Nephron (organoid): ENCODE results near the gene MLST8.

Experiments
- H3K27ac Mint-ChIP-seq, 3 experiments: 2 replicates each; pipeline ENCODE4 v1.8.0; 2020; ENCODE audit warnings: mixed read lengths in 3 of 3, mild to moderate bottlenecking in 2 of 3, moderate library complexity in 1 of 3
- H3K27me3 Mint-ChIP-seq: 2 replicates; pipeline ENCODE4 v1.8.0; 2021; ENCODE audit warnings: low read depth, mild to moderate bottlenecking, moderate library complexity, mixed read lengths
- H3K36me3 Mint-ChIP-seq: 2 replicates; pipeline ENCODE4 v1.8.0; 2020; ENCODE audit warnings: low read depth, mixed read lengths
- H3K4me1 Mint-ChIP-seq: 2 replicates; pipeline ENCODE4 v1.8.0; 2020; ENCODE audit warnings: mixed read lengths
- H3K4me3 Mint-ChIP-seq, 3 experiments: 2 replicates each; pipeline ENCODE4 v1.8.0; 2020; ENCODE audit warnings: mild to moderate bottlenecking in 3 of 3, mixed read lengths in 3 of 3, moderate library complexity in 2 of 3
- H3K9me3 Mint-ChIP-seq: 2 replicates; pipeline ENCODE4 v1.8.0; 2020; ENCODE audit warnings: mixed read lengths
- TF ChIP-seq, protein P1 (sequence below), 3 experiments: fragments of 200-600 bp; sonication (generic); IDR thresholded peaks; one replicate each; pipeline ENCODE4 v1.5.0; 2021; ENCODE audit warnings: antibody characterized with exemption in 3 of 3; ENCODE audit not compliant: unreplicated experiment in 3 of 3

Gene MLST8

DNA sequence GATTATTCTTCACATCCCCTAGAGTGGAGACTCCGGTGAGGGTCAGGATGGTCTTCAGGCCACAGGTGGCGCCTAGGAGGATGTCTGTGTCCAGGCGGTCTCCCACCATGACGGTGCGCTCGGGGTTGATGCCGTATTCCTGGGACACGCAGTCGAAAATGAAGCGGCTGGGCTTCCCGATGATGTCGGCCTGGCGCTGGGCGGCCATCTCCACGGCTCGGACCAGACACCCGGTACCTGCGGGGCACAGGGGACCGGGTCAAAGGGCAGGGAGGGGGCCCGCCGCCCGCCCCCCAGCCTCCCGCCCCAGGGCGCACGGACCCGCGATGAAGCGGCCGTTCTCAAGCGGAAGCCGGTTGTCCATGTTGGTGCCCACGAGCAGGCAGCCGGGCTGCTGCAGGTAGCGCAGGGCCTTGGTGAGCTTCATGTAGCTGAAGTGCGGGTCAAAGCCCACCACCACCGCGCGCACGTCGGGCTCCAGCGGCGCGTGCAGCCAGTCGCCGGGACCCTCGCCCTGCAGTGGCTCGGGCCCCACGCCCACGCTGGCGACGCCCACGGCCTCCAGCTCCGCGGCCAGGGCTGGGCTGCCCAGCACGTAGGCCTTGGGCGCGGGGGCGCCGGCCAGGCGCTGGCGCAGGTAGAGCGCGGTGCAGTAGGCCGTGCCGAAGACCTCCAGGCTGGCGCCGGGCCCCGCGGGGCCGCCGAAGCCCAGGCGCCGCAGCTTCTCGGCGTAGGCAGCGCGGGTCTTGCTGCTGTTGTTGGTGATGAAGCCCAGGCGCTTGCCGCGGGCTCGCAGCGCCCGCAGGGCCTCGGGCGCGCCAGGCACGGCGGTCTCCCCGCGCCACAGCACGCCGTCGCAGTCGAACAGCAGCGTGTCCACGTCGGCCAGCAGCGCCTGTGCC, 8.8 kb downstream of the MLST8 start:
- Mint-ChIP-seq H3K9me3 (no peaks in the 10 kb centered on the region), H3K27me3 (no peaks in the 10 kb centered on the region), H3K36me3 (no peaks in the 10 kb centered on the region), H3K4me1 (peaks cover 20% of the 10 kb centered on the region), H3K27ac (peak overlapping the region in 2 of 3 experiments; percentile 28 to 57), H3K4me3 (peak overlapping the region; percentile 79 to 89 (median 85))
- TF ChIP-seq, protein P1, sequence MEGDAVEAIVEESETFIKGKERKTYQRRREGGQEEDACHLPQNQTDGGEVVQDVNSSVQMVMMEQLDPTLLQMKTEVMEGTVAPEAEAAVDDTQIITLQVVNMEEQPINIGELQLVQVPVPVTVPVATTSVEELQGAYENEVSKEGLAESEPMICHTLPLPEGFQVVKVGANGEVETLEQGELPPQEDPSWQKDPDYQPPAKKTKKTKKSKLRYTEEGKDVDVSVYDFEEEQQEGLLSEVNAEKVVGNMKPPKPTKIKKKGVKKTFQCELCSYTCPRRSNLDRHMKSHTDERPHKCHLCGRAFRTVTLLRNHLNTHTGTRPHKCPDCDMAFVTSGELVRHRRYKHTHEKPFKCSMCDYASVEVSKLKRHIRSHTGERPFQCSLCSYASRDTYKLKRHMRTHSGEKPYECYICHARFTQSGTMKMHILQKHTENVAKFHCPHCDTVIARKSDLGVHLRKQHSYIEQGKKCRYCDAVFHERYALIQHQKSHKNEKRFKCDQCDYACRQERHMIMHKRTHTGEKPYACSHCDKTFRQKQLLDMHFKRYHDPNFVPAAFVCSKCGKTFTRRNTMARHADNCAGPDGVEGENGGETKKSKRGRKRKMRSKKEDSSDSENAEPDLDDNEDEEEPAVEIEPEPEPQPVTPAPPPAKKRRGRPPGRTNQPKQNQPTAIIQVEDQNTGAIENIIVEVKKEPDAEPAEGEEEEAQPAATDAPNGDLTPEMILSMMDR (IDR thresholded peaks at IDR 0.05; ENCODE audit: unreplicated experiment in 3 of 3) = no peak

DNA sequence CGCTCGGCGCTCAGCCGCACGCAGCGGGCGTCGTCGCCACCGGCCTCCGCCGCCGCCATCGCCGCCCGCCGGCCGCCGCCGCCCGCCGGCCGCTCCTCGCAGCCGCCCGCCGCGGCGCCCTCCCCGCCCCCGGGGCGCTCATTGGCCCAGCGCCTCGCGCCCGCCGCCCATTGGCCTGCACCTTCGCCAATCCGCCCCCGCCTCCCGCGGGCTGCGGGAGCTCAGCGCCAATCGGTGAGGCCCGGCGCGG, 9.4 kb downstream of the MLST8 start, which contains the start of gene PGP:
Gene PGP, minus strand, starts transcription at position 122 of the 250 bp plus-strand sequence. Its CDS starts 63 bp downstream, at position 59.
- Mint-ChIP-seq H3K27me3 (no peaks in the 10 kb centered on the region), H3K4me1 (peaks cover 20% of the 10 kb centered on the region), H3K27ac (peak within 1 kb of the TSS in 2 of 3 experiments; percentile 90 to 93), H3K36me3 (no peaks in the 10 kb centered on the region), H3K4me3 (peak within 1 kb of the TSS; percentile 85 to 91 (median 87)), H3K9me3 (no peaks in the 10 kb centered on the region)
- TF ChIP-seq, protein P1 (IDR thresholded peaks at IDR 0.05; ENCODE audit: unreplicated experiment in 3 of 3) = no peak

- H3K4me3 Mint-ChIP-seq = peak overlapping the region; percentile 66 to 85 (median 71)
- peaks cover 20% of the 10 kb centered on the region for H3K4me1 Mint-ChIP-seq
- peak overlapping the region in 2 of 3 experiments; percentile 28 to 44 for H3K27ac Mint-ChIP-seq
- no peaks in the 10 kb centered on the region for H3K36me3 Mint-ChIP-seq
- no peaks in the 10 kb centered on the region for H3K9me3 Mint-ChIP-seq
- H3K27me3 Mint-ChIP-seq = no peaks in the 10 kb centered on the region
- TF ChIP-seq, protein P1 (IDR thresholded peaks at IDR 0.05; ENCODE audit: unreplicated experiment in 3 of 3) = no peak
These were observed 11.1 kb downstream of the MLST8 start for GRCh38 chr16:2216330-2216729.

GRCh38 chr16:2223221-2223941, 18.1 kb downstream of the MLST8 start, which contains the start of gene E4F1:
TSS of gene E4F1 (plus strand) at chr16:2223591. CDS start at chr16:2223614, 23 bp downstream.
- Mint-ChIP-seq H3K36me3 (no peaks in the 10 kb centered on the region), H3K27ac (peak within 1 kb of the TSS; percentile 39 to 93 (median 90)), H3K27me3 (no peaks in the 10 kb centered on the region), H3K4me1 (no peaks in the 10 kb centered on the region), H3K4me3 (peak within 1 kb of the TSS; percentile 86 to 93 (median 88)), H3K9me3 (no peaks in the 10 kb centered on the region)
- TF ChIP-seq, protein P1 (IDR thresholded peaks at IDR 0.05; ENCODE audit: unreplicated experiment in 3 of 3) = no peak

GRCh38 chr16:2223942-2224486, 18.8 kb downstream of the MLST8 start:
- Mint-ChIP-seq H3K36me3 (no peaks in the 10 kb centered on the region), H3K4me1 (no peaks in the 10 kb centered on the region), H3K27ac (peak overlapping the region in 2 of 3 experiments; percentile 60 to 81), H3K4me3 (peak overlapping the region; percentile 86 to 87 (median 87)), H3K9me3 (no peaks in the 10 kb centered on the region), H3K27me3 (no peaks in the 10 kb centered on the region)
- TF ChIP-seq, protein P1 (IDR thresholded peaks at IDR 0.05; ENCODE audit: unreplicated experiment in 3 of 3) = no peak
